Osteoblast (primary cell): ENCODE measurements around the gene CDKN2B. TPM values are rescaled to one million over a fixed set of nuclear protein-coding genes. Genes with fewer than 3 reads are reported as not detected.

Experiments
- DNase-seq: peaks from one replicate; pipeline ENCODE4 v3.0.0; 2011; ENCODE audit warnings: low spot score, mixed read lengths; ENCODE audit not compliant: insufficient read length; ENCODE audit errors: missing footprints
- H2AFZ ChIP-seq: 2 replicates; pipeline ENCODE4 v1.6.0; 2011; ENCODE audit warnings: mild to moderate bottlenecking, low read length
- H3K27ac ChIP-seq: 2 replicates; pipeline ENCODE4 v1.5.1; 2011; ENCODE audit warnings: mild to moderate bottlenecking, low read depth, low read length, moderate library complexity
- H3K27me3 ChIP-seq: 2 replicates; pipeline ENCODE4 v1.6.0; 2012; ENCODE audit warnings: mild to moderate bottlenecking, control low read depth, inconsistent platforms, low read length, moderate library complexity; ENCODE audit not compliant: insufficient read depth
- H3K36me3 ChIP-seq: 2 replicates; pipeline ENCODE4 v1.5.1; 2011; ENCODE audit warnings: mild to moderate bottlenecking, low read length, control low read depth, moderate library complexity; ENCODE audit not compliant: insufficient read depth
- H3K4me1 ChIP-seq: 2 replicates; pipeline ENCODE4 v1.5.1; 2011; ENCODE audit warnings: mild to moderate bottlenecking, low read length, control low read depth, moderate library complexity; ENCODE audit not compliant: insufficient read depth
- H3K4me2 ChIP-seq: 2 replicates; pipeline ENCODE4 v1.6.0; 2011; ENCODE audit warnings: mild to moderate bottlenecking, low read length; ENCODE audit not compliant: insufficient read depth
- H3K4me3 ChIP-seq: fragments of 200-600 bp; sonication (generic); 3 replicates; pipeline ENCODE4 v1.5.1; 2012; ENCODE audit warnings: mild to moderate bottlenecking, low read length, inconsistent platforms; ENCODE audit not compliant: insufficient read depth
- H3K79me2 ChIP-seq: 2 replicates; pipeline ENCODE4 v1.6.0; 2012; ENCODE audit warnings: mild to moderate bottlenecking, low read length, control low read depth, inconsistent platforms; ENCODE audit not compliant: insufficient read depth
- H3K9me3 ChIP-seq: 2 replicates; pipeline ENCODE4 v1.5.1; 2011; ENCODE audit warnings: low read depth, low read length, control low read depth
- H4K20me1 ChIP-seq: 2 replicates; pipeline ENCODE4 v1.6.0; 2012; ENCODE audit warnings: mild to moderate bottlenecking, low read length, control low read depth; ENCODE audit not compliant: insufficient read depth
- CTCF ChIP-seq: IDR thresholded peaks from 2 replicates; pipeline ENCODE4 v1.5.1; 2011; ENCODE audit warnings: mild to moderate bottlenecking, low read depth, low read length, moderate library complexity; ENCODE audit errors: extremely low read depth
- total RNA-seq: library from RNA; depleted of rRNA; stranded (reverse); fragments of >200 nt; gene quantifications from 2 replicates; pipeline ENCODE4 v1.2.3, GENCODE V29; 2012

CDKN2B gene
- total RNA-seq, 1 donor: 50.7 TPM

DNA sequence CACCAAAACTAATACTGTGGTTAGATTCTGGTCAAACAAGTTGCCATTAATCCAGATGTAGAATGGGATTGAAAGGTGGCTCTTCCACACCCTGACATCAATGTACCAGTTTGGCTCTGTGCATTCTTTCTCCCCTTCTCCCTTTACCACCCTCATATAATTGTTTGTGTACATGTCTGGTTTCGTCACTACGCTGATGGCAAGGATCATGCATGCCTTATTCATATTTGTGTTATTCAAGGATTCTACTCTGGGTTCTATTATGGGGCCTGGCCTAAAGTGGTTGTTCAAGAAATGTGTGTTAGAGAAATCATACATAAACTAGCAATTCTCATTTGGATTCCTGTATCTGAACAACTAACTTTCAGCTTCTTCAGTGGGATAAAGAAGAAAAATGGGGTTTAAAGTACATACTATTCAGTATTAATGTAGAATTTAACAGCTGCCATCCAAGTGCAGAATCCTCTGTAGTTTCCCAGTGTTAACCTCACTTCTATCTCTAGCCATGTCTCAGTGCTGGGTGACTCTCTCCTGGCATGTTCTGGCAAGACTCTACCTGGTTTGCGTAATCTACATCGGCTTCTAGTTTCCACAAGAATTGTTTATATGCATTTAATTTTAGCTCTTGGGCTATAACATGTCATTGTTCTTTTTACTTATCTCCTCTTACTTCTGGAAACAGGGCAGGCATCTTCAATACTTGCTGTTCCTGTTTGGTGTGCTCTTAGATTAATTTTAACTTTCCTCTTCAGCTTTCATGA lies 27.9 kb upstream of the CDKN2B start:
- no peak overlapping the region for H2AFZ ChIP-seq
- H3K79me2 ChIP-seq: no peaks in the 10 kb centered on the region
- no peaks in the 10 kb centered on the region for H3K9me3 ChIP-seq
- DNase-seq: no peak
- TF ChIP-seq CTCF: no peak
- no peak overlapping the region for H3K4me2 ChIP-seq
- no peak overlapping the region for H3K27ac ChIP-seq
- no peaks in the 10 kb centered on the region for H3K27me3 ChIP-seq
- peaks cover 26% of the 10 kb centered on the region for H3K4me1 ChIP-seq
- H3K4me3 ChIP-seq: no peak overlapping the region
- H4K20me1 ChIP-seq: no peaks in the 10 kb centered on the region
- H3K36me3 ChIP-seq: no peaks in the 10 kb centered on the region

GRCh38 chr9:22035591-22036011 lies 26.5 kb upstream of the CDKN2B start:
- Histone ChIP-seq H3K27me3 (no peaks in the 10 kb centered on the region), H4K20me1 (no peaks in the 10 kb centered on the region), H3K4me2 (no peak overlapping the region), H2AFZ (no peak overlapping the region), H3K36me3 (no peaks in the 10 kb centered on the region), H3K9me3 (no peaks in the 10 kb centered on the region), H3K4me1 (peaks cover 13% of the 10 kb centered on the region), H3K4me3 (no peak overlapping the region), H3K27ac (no peak overlapping the region), H3K79me2 (no peaks in the 10 kb centered on the region)
- TF ChIP-seq CTCF: no peak
- DNase-seq: no peak

- Histone ChIP-seq H3K27ac (no peak overlapping the region), H3K9me3 (no peaks in the 10 kb centered on the region), H3K4me2 (no peak overlapping the region), H3K36me3 (no peaks in the 10 kb centered on the region), H3K4me3 (no peak overlapping the region), H2AFZ (no peak overlapping the region), H3K27me3 (no peaks in the 10 kb centered on the region), H3K4me1 (peaks cover 17% of the 10 kb centered on the region), H3K79me2 (no peaks in the 10 kb centered on the region), H4K20me1 (no peaks in the 10 kb centered on the region)
- no peak for DNase-seq
- TF ChIP-seq CTCF: no peak
Measured at GRCh38 chr9:22033012-22033630, 24.0 kb upstream of the CDKN2B start.

DNA sequence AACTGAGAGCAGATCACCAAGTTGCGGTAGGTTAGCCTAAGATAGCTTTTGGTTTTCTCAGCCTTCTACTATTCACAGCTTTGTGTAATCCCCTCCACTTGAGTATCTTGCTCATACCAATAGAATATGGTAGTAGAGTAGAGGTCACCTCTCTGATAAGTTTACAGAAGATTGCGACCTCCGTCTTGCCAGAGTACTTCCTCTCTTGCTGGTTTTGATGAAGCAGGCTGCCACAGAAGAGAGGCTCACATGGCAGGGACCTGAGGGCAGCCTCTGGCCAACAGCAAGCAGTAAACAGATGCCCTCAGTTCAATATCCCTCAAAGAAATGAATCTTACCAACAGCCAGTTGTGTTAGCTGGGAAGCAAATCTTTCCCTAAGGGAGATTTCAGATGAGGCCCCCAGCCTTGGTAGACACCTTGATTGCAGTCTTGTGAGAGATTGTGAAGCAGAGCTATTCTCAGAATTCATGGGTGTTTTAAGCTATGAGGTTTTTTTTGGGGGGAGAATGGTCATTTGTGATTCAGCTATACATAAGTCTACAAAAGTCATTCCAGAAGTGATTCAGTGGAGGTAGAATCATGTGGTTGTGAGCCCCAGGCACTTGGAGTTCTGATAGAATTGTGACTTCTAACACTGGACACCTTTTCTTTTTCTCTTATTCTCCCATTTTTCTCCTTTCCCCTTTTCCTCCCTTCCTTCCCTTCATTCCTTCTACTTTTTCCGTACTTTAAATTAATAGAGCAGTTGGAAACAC lies 22.7 kb upstream of the CDKN2B start:
- H3K36me3 ChIP-seq: no peaks in the 10 kb centered on the region
- peaks cover 10% of the 10 kb centered on the region for H3K4me1 ChIP-seq
- no peaks in the 10 kb centered on the region for H3K79me2 ChIP-seq
- no peaks in the 10 kb centered on the region for H4K20me1 ChIP-seq
- no peaks in the 10 kb centered on the region for H3K27me3 ChIP-seq
- H3K27ac ChIP-seq: no peak overlapping the region
- no peak overlapping the region for H2AFZ ChIP-seq
- no peak for TF ChIP-seq CTCF
- no peak overlapping the region for H3K4me3 ChIP-seq
- H3K9me3 ChIP-seq: no peaks in the 10 kb centered on the region
- no peak for DNase-seq
- no peak overlapping the region for H3K4me2 ChIP-seq
